Measurements from ENCODE around the gene SPO11. TPM values are rescaled to one million over a fixed set of nuclear protein-coding genes. Genes with fewer than 3 reads are reported as not detected.

Gene SPO11
- total RNA-seq, 1 experiment from 2014 or later: not detected

- H3K9me3 Mint-ChIP-seq (ENCODE audit: unreplicated experiment): no peaks in the 10 kb centered on the region
- no peak for TF ChIP-seq CTCF (IDR thresholded peaks at IDR 0.05; ENCODE audit: unreplicated experiment)
- peaks cover 23% of the 10 kb centered on the region for H3K36me3 Mint-ChIP-seq (ENCODE audit: insufficient read depth, unreplicated experiment)
- no peak for DNase-seq (ENCODE audit: unreplicated experiment)
- ChIA-PET CTCF (interaction anchor here (0.6 to 14.7 kb wide), 3 partner anchors 20 to 735 kb away, joined by 3 to 485 read pairs (median 3); no protein-coding TSS in a partner anchor), POLR2A (interaction anchor here (0.7 to 2.4 kb wide), 2 partner anchors 8 to 130 kb away, joined by 3 to 18 read pairs; no protein-coding TSS in a partner anchor)
- no peak overlapping the region for H3K4me3 Mint-ChIP-seq (ENCODE audit: unreplicated experiment)
- peaks cover 15% of the 10 kb centered on the region for H3K4me1 Mint-ChIP-seq (ENCODE audit: insufficient read depth, unreplicated experiment)
- H3K27ac Mint-ChIP-seq (ENCODE audit: low read depth, unreplicated experiment): no peak overlapping the region
- intact Hi-C loops (cut with micrococcal nuclease): no loop called here
- BruUV-seq (replicated peaks): no TSS peak
- H3K27me3 Mint-ChIP-seq (ENCODE audit: insufficient read depth, unreplicated experiment): no peaks in the 10 kb centered on the region
Observed at GRCh38 chr20:57353351-57353750, 23.7 kb downstream of the SPO11 start.

GRCh38 chr20:57361517-57361916 lies 31.9 kb downstream of the SPO11 start:
- H3K36me3 Mint-ChIP-seq (ENCODE audit: insufficient read depth, unreplicated experiment): peaks cover 48% of the 10 kb centered on the region
- no peak overlapping the region for H3K27ac Mint-ChIP-seq (ENCODE audit: low read depth, unreplicated experiment)
- H3K4me3 Mint-ChIP-seq (ENCODE audit: unreplicated experiment): no peak overlapping the region
- DNase-seq (ENCODE audit: unreplicated experiment): peak; percentile 60
- H3K4me1 Mint-ChIP-seq (ENCODE audit: insufficient read depth, unreplicated experiment): no peaks in the 10 kb centered on the region
- intact Hi-C loops (cut with micrococcal nuclease): no loop called here
- no peak for TF ChIP-seq CTCF (IDR thresholded peaks at IDR 0.05; ENCODE audit: unreplicated experiment)
- no peaks in the 10 kb centered on the region for H3K27me3 Mint-ChIP-seq (ENCODE audit: insufficient read depth, unreplicated experiment)
- CTCF ChIA-PET: interaction anchor here (0.6 to 7.0 kb wide), 10 partner anchors 9 to 981 kb away, joined by 3 to 56 read pairs (median 4); partner anchors contain the start of gene RAE1
- POLR2A ChIA-PET: interaction anchor here (0.6 to 2.6 kb wide), 6 partner anchors 9 to 885 kb away, joined by 3 to 18 read pairs (median 4); partner anchors contain the start of gene RAE1
- BruUV-seq (replicated peaks): no TSS peak
- H3K9me3 Mint-ChIP-seq (ENCODE audit: unreplicated experiment): no peaks in the 10 kb centered on the region

GRCh38 chr20:57364451-57364850 lies 34.8 kb downstream of the SPO11 start:
- BruUV-seq (replicated peaks): no TSS peak
- no peaks in the 10 kb centered on the region for H3K9me3 Mint-ChIP-seq (ENCODE audit: unreplicated experiment)
- POLR2A ChIA-PET: interaction anchor here (1.4 kb wide), 1 partner anchor 13 kb away, joined by 4 read pairs; no protein-coding TSS in a partner anchor
- TF ChIP-seq CTCF (IDR thresholded peaks at IDR 0.05; ENCODE audit: unreplicated experiment): no peak
- peaks cover 77% of the 10 kb centered on the region for H3K36me3 Mint-ChIP-seq (ENCODE audit: insufficient read depth, unreplicated experiment)
- no peak overlapping the region for H3K4me3 Mint-ChIP-seq (ENCODE audit: unreplicated experiment)
- intact Hi-C loops (cut with micrococcal nuclease): no loop called here
- CTCF ChIA-PET: interaction anchor here (1.1 to 7.0 kb wide), 5 partner anchors 10 to 275 kb away, joined by 3 to 56 read pairs (median 6); no protein-coding TSS in a partner anchor
- no peaks in the 10 kb centered on the region for H3K4me1 Mint-ChIP-seq (ENCODE audit: insufficient read depth, unreplicated experiment)
- no peak overlapping the region for H3K27ac Mint-ChIP-seq (ENCODE audit: low read depth, unreplicated experiment)
- DNase-seq (ENCODE audit: unreplicated experiment): no peak
- no peaks in the 10 kb centered on the region for H3K27me3 Mint-ChIP-seq (ENCODE audit: insufficient read depth, unreplicated experiment)

GRCh38 chr20:57369596-57369995 lies 40.0 kb downstream of the SPO11 start:
- Mint-ChIP-seq H3K9me3 (ENCODE audit: unreplicated experiment) (no peaks in the 10 kb centered on the region), H3K36me3 (ENCODE audit: insufficient read depth, unreplicated experiment) (peaks cover 93% of the 10 kb centered on the region), H3K27ac (ENCODE audit: low read depth, unreplicated experiment) (peak overlapping the region; percentile 67), H3K4me3 (ENCODE audit: unreplicated experiment) (no peak overlapping the region), H3K27me3 (ENCODE audit: insufficient read depth, unreplicated experiment) (no peaks in the 10 kb centered on the region), H3K4me1 (ENCODE audit: insufficient read depth, unreplicated experiment) (no peaks in the 10 kb centered on the region)
- no TSS peak for BruUV-seq (replicated peaks)
- ChIA-PET POLR2A (no interaction called here), CTCF (interaction anchor here (1.0 to 2.7 kb wide), 4 partner anchors 10 to 279 kb away, joined by 3 to 18 read pairs (median 6); no protein-coding TSS in a partner anchor)
- intact Hi-C loops (cut with micrococcal nuclease): no loop called here
- TF ChIP-seq CTCF (IDR thresholded peaks at IDR 0.05; ENCODE audit: unreplicated experiment): no peak
- DNase-seq (ENCODE audit: unreplicated experiment): no peak
